ENCODE data around the gene CST3.

CST3 gene

GRCh38 chr20:23613676-23614075, 24.1 kb downstream of the CST3 start:
- H3K36me3 ChIP-seq (ENCODE audit: insufficient read depth, low read length): no peaks in the 10 kb centered on the region
- H3K27ac ChIP-seq (ENCODE audit: low read depth, low read length): no peak overlapping the region
- H3K4me1 ChIP-seq (ENCODE audit: control insufficient read depth, insufficient read depth, low read length, unreplicated experiment): no peaks in the 10 kb centered on the region
- H3K79me2 ChIP-seq (ENCODE audit: control insufficient read depth, insufficient read depth, low read length, unreplicated experiment): no peaks in the 10 kb centered on the region
- H2AFZ ChIP-seq (ENCODE audit: low read length, unreplicated experiment): no peak overlapping the region
- H3K4me3 ChIP-seq (ENCODE audit: low read depth, low read length): no peak overlapping the region
- H3K27me3 ChIP-seq (ENCODE audit: insufficient read depth, low read length): no peaks in the 10 kb centered on the region

DNA sequence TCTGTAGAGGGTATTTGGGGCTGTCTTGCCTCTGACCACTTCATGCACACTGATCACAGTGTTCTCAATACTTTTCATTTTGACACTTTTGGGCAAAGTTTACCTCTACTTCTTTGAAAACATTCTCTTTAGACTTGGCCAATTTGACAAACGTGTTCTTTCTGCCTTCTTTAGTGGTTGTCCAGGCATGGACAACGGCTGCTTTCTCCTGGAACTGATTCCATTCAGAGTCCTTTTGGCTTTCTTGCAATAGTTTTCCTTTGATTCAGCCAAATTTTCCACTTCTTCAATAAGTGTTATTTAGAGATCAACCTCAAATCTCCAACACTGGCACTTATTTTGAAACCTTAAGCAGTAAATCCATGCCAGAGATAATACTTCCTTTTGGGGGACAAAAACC, 25.4 kb downstream of the CST3 start:
- no peaks in the 10 kb centered on the region for H3K36me3 ChIP-seq (ENCODE audit: insufficient read depth, low read length)
- H3K79me2 ChIP-seq (ENCODE audit: control insufficient read depth, insufficient read depth, low read length, unreplicated experiment): no peaks in the 10 kb centered on the region
- H3K4me1 ChIP-seq (ENCODE audit: control insufficient read depth, insufficient read depth, low read length, unreplicated experiment): no peaks in the 10 kb centered on the region
- H3K27ac ChIP-seq (ENCODE audit: low read depth, low read length): no peak overlapping the region
- H3K4me3 ChIP-seq (ENCODE audit: low read depth, low read length): no peak overlapping the region
- H3K27me3 ChIP-seq (ENCODE audit: insufficient read depth, low read length): no peaks in the 10 kb centered on the region
- H2AFZ ChIP-seq (ENCODE audit: low read length, unreplicated experiment): no peak overlapping the region

DNA sequence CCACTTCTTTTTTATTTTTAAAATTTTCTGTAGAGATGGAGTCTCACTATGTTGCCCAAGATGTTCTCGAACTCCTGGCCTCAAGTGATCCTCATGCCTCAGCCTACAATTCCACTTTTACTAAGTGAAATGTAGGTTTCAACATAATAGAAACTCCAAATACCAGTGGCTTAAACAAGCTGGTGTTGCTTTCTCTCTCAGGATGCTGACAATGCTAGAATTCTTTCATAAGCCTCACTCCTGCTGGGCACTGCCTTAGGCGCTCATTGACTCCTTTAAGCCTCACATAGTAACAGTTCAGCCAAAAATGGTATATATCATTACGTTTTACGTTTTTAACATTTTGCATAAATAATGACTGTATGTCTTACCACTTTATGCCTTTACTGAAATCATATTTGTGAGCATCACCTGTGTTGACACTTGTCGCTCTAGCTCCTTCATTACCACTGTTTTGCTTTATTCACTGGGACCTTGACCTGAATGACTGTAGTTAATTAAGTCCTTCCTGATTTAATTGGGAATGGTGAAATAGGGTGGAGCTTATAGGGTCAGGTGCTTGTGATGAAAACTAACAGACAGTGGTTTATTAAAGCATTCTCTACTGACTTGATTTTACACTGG, 28.2 kb downstream of the CST3 start:
- no peaks in the 10 kb centered on the region for H3K79me2 ChIP-seq (ENCODE audit: control insufficient read depth, insufficient read depth, low read length, unreplicated experiment)
- peaks cover 3% of the 10 kb centered on the region for H3K4me1 ChIP-seq (ENCODE audit: control insufficient read depth, insufficient read depth, low read length, unreplicated experiment)
- H3K4me3 ChIP-seq (ENCODE audit: low read depth, low read length): no peak overlapping the region
- no peak overlapping the region for H2AFZ ChIP-seq (ENCODE audit: low read length, unreplicated experiment)
- no peaks in the 10 kb centered on the region for H3K27me3 ChIP-seq (ENCODE audit: insufficient read depth, low read length)
- no peaks in the 10 kb centered on the region for H3K36me3 ChIP-seq (ENCODE audit: insufficient read depth, low read length)
- no peak overlapping the region for H3K27ac ChIP-seq (ENCODE audit: low read depth, low read length)

DNA sequence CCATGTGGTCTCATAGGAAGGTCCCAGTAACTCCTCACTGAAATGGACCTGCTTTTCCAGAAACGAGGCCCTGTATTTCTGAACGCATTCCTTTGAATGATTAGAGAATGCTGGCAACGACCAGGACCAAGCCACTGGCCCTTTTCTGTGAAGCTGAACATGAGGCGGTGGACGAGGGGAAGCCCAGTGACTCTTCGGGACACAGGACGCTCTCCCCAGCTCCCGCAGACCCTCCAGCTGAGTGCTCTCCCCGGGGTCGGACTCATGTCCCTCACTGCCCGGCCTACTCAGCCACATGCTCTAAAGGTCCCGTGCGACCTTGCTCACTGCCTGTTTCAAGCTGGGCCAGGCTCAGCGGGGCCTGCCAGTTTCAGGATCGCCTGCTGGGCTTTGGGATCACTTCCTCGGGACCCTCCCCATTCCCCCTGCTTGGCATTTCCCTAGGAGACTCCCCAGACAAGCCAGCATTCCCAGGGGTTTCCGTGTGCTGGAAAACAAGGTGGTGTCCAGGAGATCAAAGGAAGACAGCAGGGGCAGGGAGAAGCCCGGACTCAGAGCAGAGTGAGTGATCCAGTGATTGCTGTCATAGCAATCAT, 29.4 kb downstream of the CST3 start:
- Histone ChIP-seq H3K4me3 (ENCODE audit: low read depth, low read length) (no peak overlapping the region), H2AFZ (ENCODE audit: low read length, unreplicated experiment) (no peak overlapping the region), H3K4me1 (ENCODE audit: control insufficient read depth, insufficient read depth, low read length, unreplicated experiment) (peaks cover 3% of the 10 kb centered on the region), H3K79me2 (ENCODE audit: control insufficient read depth, insufficient read depth, low read length, unreplicated experiment) (no peaks in the 10 kb centered on the region), H3K27me3 (ENCODE audit: insufficient read depth, low read length) (no peaks in the 10 kb centered on the region), H3K36me3 (ENCODE audit: insufficient read depth, low read length) (no peaks in the 10 kb centered on the region), H3K27ac (ENCODE audit: low read depth, low read length) (no peak overlapping the region)

- peaks cover 2% of the 10 kb centered on the region for H3K27me3 ChIP-seq (ENCODE audit: insufficient read depth, low read length)
- no peaks in the 10 kb centered on the region for H3K79me2 ChIP-seq (ENCODE audit: control insufficient read depth, insufficient read depth, low read length, unreplicated experiment)
- no peaks in the 10 kb centered on the region for H3K36me3 ChIP-seq (ENCODE audit: insufficient read depth, low read length)
- H3K4me3 ChIP-seq (ENCODE audit: low read depth, low read length): no peak overlapping the region
- H2AFZ ChIP-seq (ENCODE audit: low read length, unreplicated experiment): no peak overlapping the region
- peaks cover 3% of the 10 kb centered on the region for H3K4me1 ChIP-seq (ENCODE audit: control insufficient read depth, insufficient read depth, low read length, unreplicated experiment)
- no peak overlapping the region for H3K27ac ChIP-seq (ENCODE audit: low read depth, low read length)
These were observed 30.1 kb downstream of the CST3 start for GRCh38 chr20:23607497-23608245.

DNA sequence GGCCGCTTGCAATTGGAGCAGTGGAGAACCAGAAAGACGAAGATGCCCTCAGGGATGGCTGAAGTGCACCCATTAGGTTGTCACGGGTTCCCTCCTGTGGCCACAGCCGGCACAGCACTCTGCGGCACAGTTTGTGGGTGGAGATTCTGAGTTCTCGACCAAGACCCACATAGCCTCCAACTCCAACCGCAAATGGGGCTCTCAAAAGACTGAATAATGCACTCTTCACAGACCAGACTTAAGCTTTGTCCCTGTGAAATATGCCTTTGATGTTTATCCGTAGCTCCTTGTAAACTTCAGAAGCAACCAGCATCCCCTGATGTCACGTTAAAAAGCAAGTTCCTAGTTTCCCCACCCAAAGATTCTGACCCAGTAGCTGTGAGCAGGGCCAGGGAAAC, 31.1 kb downstream of the CST3 start:
- Histone ChIP-seq H2AFZ (ENCODE audit: low read length, unreplicated experiment) (peak overlapping the region; percentile 29), H3K4me1 (ENCODE audit: control insufficient read depth, insufficient read depth, low read length, unreplicated experiment) (peaks cover 6% of the 10 kb centered on the region), H3K27ac (ENCODE audit: low read depth, low read length) (no peak overlapping the region)

DNA sequence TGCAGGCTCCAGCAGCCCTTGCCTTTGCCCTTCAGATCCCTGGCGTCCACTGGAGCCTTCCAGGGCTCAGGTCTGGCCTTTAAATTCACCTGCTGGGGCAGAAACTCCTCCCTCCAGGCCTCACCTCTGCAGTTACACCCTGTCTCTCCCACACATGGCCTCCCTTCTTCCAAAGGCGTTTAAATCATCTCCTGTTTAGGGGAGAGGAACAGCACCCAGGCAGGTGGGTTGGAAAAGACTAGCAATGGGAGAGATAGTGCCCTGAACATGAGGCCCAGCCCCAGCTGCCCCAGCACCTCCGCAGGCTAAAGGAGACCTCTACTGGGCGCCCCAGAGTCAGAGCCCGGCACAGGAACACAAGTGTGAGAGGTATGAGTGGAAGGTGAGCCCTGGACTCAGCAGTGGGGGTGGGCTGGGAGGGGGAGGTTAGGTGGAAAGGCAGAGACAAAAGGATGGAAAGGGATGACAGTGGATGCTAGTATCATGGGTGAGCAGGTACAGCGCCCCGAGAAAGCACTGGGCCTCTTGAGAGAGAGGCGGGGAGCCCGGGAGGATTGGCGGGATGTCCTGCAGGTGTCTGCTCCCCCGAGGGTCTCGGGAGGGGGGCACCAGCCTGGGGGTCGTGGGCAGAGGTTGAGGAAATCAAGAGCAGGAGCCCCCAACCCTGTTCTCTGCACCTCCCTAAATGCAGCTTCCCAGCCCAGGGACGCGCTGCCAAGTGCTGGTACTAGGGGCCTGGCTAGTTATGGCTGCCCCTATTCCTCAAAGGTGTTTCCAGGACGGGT, 31.7 kb downstream of the CST3 start, which contains the start of gene CST9:
TSS of gene CST9 (minus strand) at position 51 of the 785 bp plus-strand sequence. CDS start 53 bp downstream, outside the sequence.
- peaks cover 6% of the 10 kb centered on the region for H3K4me1 ChIP-seq (ENCODE audit: control insufficient read depth, insufficient read depth, low read length, unreplicated experiment)
- H3K4me3 ChIP-seq (ENCODE audit: low read depth, low read length): no peak within 1 kb of the TSS
- no peaks in the 10 kb centered on the region for H3K79me2 ChIP-seq (ENCODE audit: control insufficient read depth, insufficient read depth, low read length, unreplicated experiment)
- no peaks in the 10 kb centered on the region for H3K36me3 ChIP-seq (ENCODE audit: insufficient read depth, low read length)
- H2AFZ ChIP-seq (ENCODE audit: low read length, unreplicated experiment): peak within 1 kb of the TSS; percentile 29
- no peak within 1 kb of the TSS for H3K27ac ChIP-seq (ENCODE audit: low read depth, low read length)
- peaks cover 17% of the 10 kb centered on the region for H3K27me3 ChIP-seq (ENCODE audit: insufficient read depth, low read length)

More for the DNA sequence above, 31.1 kb downstream of the CST3 start:
- Histone ChIP-seq H3K79me2 (ENCODE audit: control insufficient read depth, insufficient read depth, low read length, unreplicated experiment) (no peaks in the 10 kb centered on the region), H3K27me3 (ENCODE audit: insufficient read depth, low read length) (peaks cover 13% of the 10 kb centered on the region), H3K4me3 (ENCODE audit: low read depth, low read length) (no peak overlapping the region), H3K36me3 (ENCODE audit: insufficient read depth, low read length) (no peaks in the 10 kb centered on the region)

DNA sequence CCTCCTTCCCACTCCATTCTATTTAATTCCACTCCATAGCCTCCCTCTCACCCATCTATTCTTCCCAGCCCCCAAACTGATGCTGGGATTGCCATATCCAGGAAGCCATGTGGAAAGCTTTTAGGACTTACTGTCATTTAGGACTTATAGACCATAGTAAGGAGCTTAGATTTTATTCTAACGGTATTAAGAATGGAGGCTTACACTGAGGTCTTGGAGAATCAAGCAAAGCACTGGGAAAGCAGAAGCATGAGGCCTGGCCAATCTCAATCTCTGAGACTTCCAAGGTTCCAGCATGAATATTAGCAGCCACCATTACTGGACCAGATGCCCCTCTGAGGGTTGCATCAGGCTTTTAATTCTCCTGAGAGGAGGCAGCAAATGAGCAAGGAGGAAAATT, 33.4 kb downstream of the CST3 start:
- H3K27me3 ChIP-seq (ENCODE audit: insufficient read depth, low read length): peaks cover 26% of the 10 kb centered on the region
- H3K4me1 ChIP-seq (ENCODE audit: control insufficient read depth, insufficient read depth, low read length, unreplicated experiment): peaks cover 6% of the 10 kb centered on the region
- no peak overlapping the region for H3K27ac ChIP-seq (ENCODE audit: low read depth, low read length)
- H3K79me2 ChIP-seq (ENCODE audit: control insufficient read depth, insufficient read depth, low read length, unreplicated experiment): no peaks in the 10 kb centered on the region
- H2AFZ ChIP-seq (ENCODE audit: low read length, unreplicated experiment): no peak overlapping the region
- H3K36me3 ChIP-seq (ENCODE audit: insufficient read depth, low read length): no peaks in the 10 kb centered on the region
- H3K4me3 ChIP-seq (ENCODE audit: low read depth, low read length): no peak overlapping the region

GRCh38 chr20:23603321-23603720, 34.4 kb downstream of the CST3 start:
- Histone ChIP-seq H3K4me1 (ENCODE audit: control insufficient read depth, insufficient read depth, low read length, unreplicated experiment) (peaks cover 6% of the 10 kb centered on the region), H3K27me3 (ENCODE audit: insufficient read depth, low read length) (peaks cover 28% of the 10 kb centered on the region), H3K36me3 (ENCODE audit: insufficient read depth, low read length) (no peaks in the 10 kb centered on the region), H3K4me3 (ENCODE audit: low read depth, low read length) (no peak overlapping the region), H3K27ac (ENCODE audit: low read depth, low read length) (no peak overlapping the region), H3K79me2 (ENCODE audit: control insufficient read depth, insufficient read depth, low read length, unreplicated experiment) (no peaks in the 10 kb centered on the region), H2AFZ (ENCODE audit: low read length, unreplicated experiment) (no peak overlapping the region)

DNA sequence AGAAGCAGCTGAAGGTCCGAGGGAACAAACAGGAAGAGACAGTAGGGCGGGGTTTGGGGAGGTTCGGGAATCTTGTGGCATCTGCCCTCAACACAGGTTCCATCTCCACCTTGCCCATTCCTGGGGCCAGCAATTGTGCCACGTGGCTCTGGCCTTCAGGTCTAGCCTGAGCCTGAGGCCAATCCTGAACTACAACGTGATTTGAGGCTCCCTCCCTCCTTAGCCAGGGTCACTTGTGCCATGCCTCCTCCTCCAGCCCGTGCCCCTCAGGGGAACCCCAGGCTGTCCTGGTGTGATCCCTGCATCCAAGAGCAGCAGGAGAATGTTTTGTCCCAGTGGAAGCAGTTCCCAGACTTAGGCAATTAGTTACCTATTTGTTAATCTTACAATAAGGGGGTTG, 35.1 kb downstream of the CST3 start:
- Histone ChIP-seq H3K27me3 (ENCODE audit: insufficient read depth, low read length) (peaks cover 34% of the 10 kb centered on the region), H3K27ac (ENCODE audit: low read depth, low read length) (no peak overlapping the region), H3K4me3 (ENCODE audit: low read depth, low read length) (no peak overlapping the region), H3K79me2 (ENCODE audit: control insufficient read depth, insufficient read depth, low read length, unreplicated experiment) (no peaks in the 10 kb centered on the region), H2AFZ (ENCODE audit: low read length, unreplicated experiment) (no peak overlapping the region), H3K36me3 (ENCODE audit: insufficient read depth, low read length) (no peaks in the 10 kb centered on the region), H3K4me1 (ENCODE audit: control insufficient read depth, insufficient read depth, low read length, unreplicated experiment) (peaks cover 6% of the 10 kb centered on the region)
